Mucosa of descending colon (tissue), 3 donors: ENCODE data around the gene FBXL7. TPM values are rescaled to one million over a fixed set of nuclear protein-coding genes. Genes with fewer than 3 reads are reported as not detected.

ENCODE experiments used
- ATAC-seq: fragments of 200-7000 bp; cut with Tn5 transposase; one replicate; pipeline ENCODE4 v1.9.1; 2020; ENCODE audit warnings: mild to moderate bottlenecking, moderate library complexity
- DNase-seq, 3 donors: peaks; one replicate each; pipeline ENCODE4 v3.0.0-alpha.2; 2020
- H3K36me3 ChIP-seq: fragments of 200-600 bp; one replicate; pipeline ENCODE4 v1.8.0; 2021; ENCODE audit warnings: low read depth, mild to moderate bottlenecking
- H3K4me1 ChIP-seq: fragments of 200-600 bp; one replicate; pipeline ENCODE4 v1.8.0; 2021; ENCODE audit warnings: low read depth, mild to moderate bottlenecking
- H3K4me3 ChIP-seq: fragments of 200-600 bp; one replicate; pipeline ENCODE4 v1.8.0; 2021; ENCODE audit warnings: mild to moderate bottlenecking
- H3K9me3 ChIP-seq: fragments of 200-600 bp; one replicate; pipeline ENCODE4 v1.8.0; 2021; ENCODE audit warnings: mild to moderate bottlenecking
- intact Hi-C, 2 donors: fragments of 100-400 bp; cut with DNase I in 1 of 2; cut with micrococcal nuclease in 1 of 2; formaldehyde crosslinking; loops; one replicate each; pipeline versions ENCODE4 v1.11.0 to v1.11.1; 2022; cut with DNase I, micrococcal nuclease
- total RNA-seq, 3 donors: library from RNA; stranded (reverse); fragmentation: NEBNext Ultra II Directional in 2 of 3; extraction: Animal tissue kit (Norgen Biotek cat#: 25700) in 2 of 3; gene quantifications; one replicate each; pipeline versions ENCODE4 v1.2.1 to v1.2.4, GENCODE V29; 2021 to 2023
- TF ChIP-seq, protein P1 (sequence below): fragments of 200-600 bp; IDR thresholded peaks from one replicate; pipeline ENCODE4 v1.8.0; 2022; ENCODE audit warnings: antibody characterized with exemption, mild to moderate bottlenecking
- donor health status: DM: no; HTN: no; CAD: no; lungs with moderate emphysema.
- donor health status: DM: no; HTN: no; CAD: no.
- donor health status: DM: no; HTN: yes; CAD: no.

FBXL7 gene
- total RNA-seq, 3 donors from 2014 or later, result 1.6 to 21.4 (median 3.4) TPM

DNA sequence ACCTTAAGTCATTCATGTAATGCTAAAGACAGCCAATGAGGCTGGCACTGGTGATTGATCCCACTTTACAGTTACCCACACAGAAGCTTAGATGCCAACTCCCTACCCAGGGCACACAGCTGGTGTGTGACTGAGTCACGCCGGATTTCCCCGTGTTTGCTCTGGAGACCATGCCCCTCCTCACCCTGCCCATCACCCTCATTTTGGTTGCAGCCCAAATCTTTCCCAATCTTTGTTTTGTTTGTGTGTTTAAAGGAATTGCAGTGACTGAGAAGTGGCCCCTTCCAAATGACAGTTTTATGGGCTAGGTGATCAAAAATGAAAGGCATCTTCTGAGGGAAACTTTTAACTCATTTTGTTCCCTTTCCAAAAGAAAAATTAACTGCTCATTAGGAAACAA is 10.9 kb downstream of the FBXL7 start:
- TF ChIP-seq, protein P1, sequence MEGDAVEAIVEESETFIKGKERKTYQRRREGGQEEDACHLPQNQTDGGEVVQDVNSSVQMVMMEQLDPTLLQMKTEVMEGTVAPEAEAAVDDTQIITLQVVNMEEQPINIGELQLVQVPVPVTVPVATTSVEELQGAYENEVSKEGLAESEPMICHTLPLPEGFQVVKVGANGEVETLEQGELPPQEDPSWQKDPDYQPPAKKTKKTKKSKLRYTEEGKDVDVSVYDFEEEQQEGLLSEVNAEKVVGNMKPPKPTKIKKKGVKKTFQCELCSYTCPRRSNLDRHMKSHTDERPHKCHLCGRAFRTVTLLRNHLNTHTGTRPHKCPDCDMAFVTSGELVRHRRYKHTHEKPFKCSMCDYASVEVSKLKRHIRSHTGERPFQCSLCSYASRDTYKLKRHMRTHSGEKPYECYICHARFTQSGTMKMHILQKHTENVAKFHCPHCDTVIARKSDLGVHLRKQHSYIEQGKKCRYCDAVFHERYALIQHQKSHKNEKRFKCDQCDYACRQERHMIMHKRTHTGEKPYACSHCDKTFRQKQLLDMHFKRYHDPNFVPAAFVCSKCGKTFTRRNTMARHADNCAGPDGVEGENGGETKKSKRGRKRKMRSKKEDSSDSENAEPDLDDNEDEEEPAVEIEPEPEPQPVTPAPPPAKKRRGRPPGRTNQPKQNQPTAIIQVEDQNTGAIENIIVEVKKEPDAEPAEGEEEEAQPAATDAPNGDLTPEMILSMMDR, result no peak
- Histone ChIP-seq H3K4me3 (no peak overlapping the region), H3K36me3 (no peaks in the 10 kb centered on the region), H3K4me1 (no peaks in the 10 kb centered on the region), H3K9me3 (no peaks in the 10 kb centered on the region)
- ATAC-seq (no peak), DNase-seq (no peak)
- intact Hi-C loops, result no loop called here

DNA sequence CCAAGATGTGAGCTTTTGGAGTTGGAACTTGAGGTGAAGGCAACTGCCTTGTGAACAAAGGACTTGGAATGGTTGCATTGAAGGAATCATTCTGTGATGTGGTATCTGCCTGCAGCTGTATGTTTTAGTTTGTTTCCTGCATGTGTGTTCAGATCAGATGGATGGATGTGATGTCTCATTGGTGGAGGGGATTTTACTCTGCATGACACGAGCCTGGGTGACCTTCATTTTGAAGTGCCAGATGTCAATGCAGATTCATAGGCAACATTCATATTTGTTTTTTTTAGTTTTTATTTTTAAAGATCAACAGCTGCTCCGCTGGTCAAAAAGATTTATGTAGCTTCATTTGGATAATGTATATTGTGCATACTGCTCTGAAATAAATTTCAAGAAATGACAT is 13.5 kb downstream of the FBXL7 start:
- H3K9me3 ChIP-seq, result no peaks in the 10 kb centered on the region
- no peak for DNase-seq
- intact Hi-C loops, result no loop called here
- H3K4me3 ChIP-seq, result no peak overlapping the region
- H3K4me1 ChIP-seq, result no peaks in the 10 kb centered on the region
- TF ChIP-seq, protein P1, result no peak
- no peak for ATAC-seq
- no peaks in the 10 kb centered on the region for H3K36me3 ChIP-seq

DNA sequence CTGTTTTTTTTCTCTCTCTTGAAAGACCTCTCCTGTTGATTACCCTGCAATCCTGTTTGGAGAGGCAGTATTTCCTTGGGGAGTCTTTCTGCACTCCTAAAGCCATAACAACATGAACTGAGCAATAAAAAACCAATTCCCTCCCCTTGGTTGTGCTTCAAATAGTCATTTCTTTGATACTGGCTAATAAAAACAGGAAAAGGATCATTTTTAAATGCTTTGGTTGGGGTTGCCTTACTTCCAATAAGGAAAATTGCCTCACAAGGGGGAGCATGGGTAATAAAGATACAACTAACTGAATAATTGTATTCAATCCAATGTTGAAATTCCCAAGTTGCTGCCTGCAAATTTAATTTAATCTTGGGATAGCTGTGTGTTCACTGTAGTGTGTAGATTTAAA is 13.9 kb downstream of the FBXL7 start:
- H3K4me1 ChIP-seq, result no peaks in the 10 kb centered on the region
- no peak for DNase-seq
- no peaks in the 10 kb centered on the region for H3K36me3 ChIP-seq
- H3K9me3 ChIP-seq, result no peaks in the 10 kb centered on the region
- H3K4me3 ChIP-seq, result no peak overlapping the region
- intact Hi-C loops, result no loop called here
- ATAC-seq, result no peak
- TF ChIP-seq, protein P1, result no peak

DNA sequence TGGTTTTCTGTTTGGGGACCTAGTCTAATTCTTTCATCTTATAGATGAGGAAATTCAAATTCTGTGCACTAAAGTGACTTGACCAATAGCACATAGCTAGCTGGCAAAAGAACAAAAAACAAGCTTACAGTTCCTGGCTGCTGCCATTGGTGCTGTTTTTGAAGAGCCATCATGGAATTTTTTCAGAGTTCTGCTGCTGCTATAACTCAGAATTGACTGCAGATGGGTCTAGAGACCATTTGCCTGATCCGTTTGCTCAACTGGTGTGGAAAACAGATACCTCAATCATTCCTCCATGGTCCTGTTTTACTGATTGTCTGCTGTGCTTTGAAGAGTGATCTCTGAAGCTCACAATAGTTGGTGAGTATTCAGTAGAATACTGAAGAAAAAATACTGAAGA is 15.2 kb downstream of the FBXL7 start:
- intact Hi-C loops, result no loop called here
- TF ChIP-seq, protein P1, result no peak
- Histone ChIP-seq H3K9me3 (no peaks in the 10 kb centered on the region), H3K4me1 (no peaks in the 10 kb centered on the region), H3K4me3 (no peak overlapping the region), H3K36me3 (no peaks in the 10 kb centered on the region)
- ATAC-seq (no peak), DNase-seq (no peak)

DNA sequence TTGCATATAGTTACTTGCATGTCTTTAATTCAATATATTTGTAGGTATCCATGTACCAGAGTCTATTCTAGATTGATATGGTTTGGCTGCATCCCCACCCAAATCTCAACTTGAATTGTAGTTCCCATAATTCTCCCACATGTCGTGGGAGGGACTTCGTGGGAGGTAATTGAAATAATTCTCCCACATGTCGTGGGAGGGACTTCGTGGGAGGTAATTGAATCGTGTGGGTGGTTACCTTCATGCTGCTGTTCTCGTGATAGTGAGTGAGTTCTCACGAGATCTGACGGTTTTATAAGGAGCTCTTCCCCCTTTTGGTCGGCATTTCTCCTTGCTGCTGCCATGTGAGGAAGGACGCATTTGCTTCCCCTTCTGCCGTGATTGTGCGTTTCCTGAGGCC is 16.5 kb downstream of the FBXL7 start:
- Histone ChIP-seq H3K36me3 (no peaks in the 10 kb centered on the region), H3K4me1 (no peaks in the 10 kb centered on the region), H3K9me3 (no peaks in the 10 kb centered on the region), H3K4me3 (no peak overlapping the region)
- DNase-seq (no peak), ATAC-seq (no peak)
- TF ChIP-seq, protein P1, result no peak
- intact Hi-C loops, result no loop called here

DNA sequence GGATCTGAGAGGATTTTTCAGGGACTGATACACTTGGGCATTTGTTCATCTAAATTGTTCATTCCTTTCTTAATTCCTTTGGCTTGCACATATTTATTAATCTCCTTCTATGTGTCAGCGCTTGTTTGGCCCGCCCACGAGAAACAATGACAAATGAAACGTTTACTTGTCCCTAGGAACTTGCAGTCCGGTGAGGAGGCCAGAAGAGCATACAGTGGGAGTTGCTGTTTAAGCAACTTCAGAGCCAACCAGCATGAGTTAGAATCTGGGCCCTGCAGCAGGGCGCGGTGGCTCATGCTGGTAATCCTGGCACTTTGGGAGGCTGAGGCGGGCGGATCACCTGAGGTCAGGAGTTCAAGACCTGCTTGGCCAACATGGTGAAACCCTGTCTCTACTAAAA is 18.8 kb downstream of the FBXL7 start:
- Histone ChIP-seq H3K4me3 (no peak overlapping the region), H3K4me1 (no peaks in the 10 kb centered on the region), H3K36me3 (no peaks in the 10 kb centered on the region), H3K9me3 (no peaks in the 10 kb centered on the region)
- TF ChIP-seq, protein P1, result no peak
- DNase-seq (no peak), ATAC-seq (no peak)
- intact Hi-C loops, result no loop called here
